HG03354 (cell line): Measurements from ENCODE around the gene KCNE1.
A peak's percentile ranks its signal among the peaks of the same experiment; 100 is the strongest.
"Not testable (repeated sequence)": the region's sequence is repeated elsewhere in the genome, so short reads cannot be mapped to it uniquely, and the experiment has no call there.

Experiments
- ATAC-seq: cut with Tn5 transposase; IDR thresholded peaks from one replicate; pipeline ENCODE4 v1.9.1; 2021; ENCODE audit warnings: mild to moderate bottlenecking; ENCODE audit not compliant: unreplicated experiment, poor library complexity, severe bottlenecking

Gene KCNE1

DNA sequence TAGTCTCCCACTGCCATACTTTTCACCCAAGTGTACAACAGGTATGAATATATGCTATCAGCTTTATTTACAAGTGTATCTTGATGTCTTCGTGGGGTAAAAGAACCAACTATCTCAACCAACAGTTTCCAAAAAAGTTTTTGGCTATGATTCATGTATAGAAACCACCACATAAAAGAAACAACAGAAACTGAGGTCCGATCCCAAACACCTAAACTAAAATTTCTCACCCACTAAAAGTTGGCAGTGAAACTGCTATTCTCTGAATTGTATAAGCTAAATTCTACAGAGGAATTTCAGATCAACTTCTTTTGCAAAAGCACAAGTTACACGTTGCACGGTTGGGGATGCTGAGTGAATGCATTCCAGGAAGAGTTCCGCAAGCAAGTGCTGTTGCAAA is 5.0 kb upstream of the KCNE1 start:
- ATAC-seq: no peak

DNA sequence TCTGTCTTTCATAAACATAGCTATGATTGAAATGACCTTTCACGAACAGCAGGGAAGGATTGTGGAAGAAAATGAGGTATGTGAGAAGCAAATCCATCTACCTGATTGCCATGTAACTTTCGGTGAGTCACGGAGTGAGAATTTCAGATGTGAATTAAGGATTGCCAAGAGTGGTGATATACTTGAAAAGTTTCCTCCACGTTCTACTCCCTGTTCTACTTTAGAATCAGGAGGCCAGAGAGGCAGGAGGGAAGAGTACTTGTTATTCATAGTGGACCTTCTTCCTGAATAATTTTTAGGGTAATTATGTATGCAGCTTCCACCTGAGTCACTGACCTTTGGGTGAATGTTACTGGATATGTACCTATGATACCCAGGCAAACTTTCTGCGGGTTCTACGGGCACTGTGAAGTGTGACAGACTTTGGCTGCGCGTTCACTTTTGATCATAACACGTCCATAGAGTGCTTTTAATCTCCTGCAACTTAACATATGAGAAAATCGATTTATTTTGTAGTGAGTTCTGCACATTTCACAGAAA is 2.6 kb upstream of the KCNE1 start:
- ATAC-seq: no peak

DNA sequence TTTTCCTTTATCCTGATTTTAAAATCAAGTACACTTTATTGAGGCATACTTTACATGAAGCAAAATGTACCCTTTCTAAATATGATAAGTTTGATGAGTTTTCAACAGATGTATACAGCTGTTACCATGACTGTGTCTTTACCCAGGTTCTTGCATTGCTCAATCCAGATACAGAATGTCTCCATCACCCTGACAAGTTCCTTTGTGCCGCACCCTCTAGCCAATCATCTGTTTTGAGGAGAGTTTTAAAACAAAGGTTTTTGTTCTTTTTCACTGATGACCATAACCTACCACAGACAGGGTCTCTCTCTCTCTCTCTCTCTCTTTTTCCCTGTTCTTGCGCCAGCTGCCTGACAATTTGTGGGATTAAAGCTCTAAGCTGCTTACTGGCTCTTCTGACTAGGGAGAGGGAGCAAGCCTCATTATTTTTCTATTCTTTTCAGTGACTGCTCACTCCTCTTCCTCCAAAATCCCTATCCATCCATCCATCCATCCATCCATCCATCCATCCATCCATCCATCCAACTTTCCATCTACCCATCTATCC is 1.2 kb upstream of the KCNE1 start:
- no peak for ATAC-seq

DNA sequence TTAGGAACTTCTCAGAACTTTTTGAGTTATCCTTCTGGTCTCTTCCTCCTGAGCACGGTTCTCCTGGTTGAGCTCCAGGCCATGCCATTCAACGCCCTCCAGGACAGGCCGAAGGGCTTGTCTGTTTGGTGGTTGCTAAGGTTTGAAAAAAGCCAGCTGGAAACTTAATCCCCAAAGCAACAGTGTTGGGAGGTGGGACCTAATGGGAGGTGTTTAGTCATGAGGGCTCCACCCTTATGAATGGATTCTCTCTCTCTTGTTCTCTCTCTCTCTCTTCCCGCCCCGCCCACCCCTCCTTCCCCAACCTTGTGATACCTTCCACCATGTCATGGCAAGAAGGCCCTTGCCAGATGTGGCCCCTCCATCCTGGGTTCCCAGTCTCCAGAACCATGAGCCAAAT is 829 bp downstream of the KCNE1 start:
- ATAC-seq: no peak

DNA sequence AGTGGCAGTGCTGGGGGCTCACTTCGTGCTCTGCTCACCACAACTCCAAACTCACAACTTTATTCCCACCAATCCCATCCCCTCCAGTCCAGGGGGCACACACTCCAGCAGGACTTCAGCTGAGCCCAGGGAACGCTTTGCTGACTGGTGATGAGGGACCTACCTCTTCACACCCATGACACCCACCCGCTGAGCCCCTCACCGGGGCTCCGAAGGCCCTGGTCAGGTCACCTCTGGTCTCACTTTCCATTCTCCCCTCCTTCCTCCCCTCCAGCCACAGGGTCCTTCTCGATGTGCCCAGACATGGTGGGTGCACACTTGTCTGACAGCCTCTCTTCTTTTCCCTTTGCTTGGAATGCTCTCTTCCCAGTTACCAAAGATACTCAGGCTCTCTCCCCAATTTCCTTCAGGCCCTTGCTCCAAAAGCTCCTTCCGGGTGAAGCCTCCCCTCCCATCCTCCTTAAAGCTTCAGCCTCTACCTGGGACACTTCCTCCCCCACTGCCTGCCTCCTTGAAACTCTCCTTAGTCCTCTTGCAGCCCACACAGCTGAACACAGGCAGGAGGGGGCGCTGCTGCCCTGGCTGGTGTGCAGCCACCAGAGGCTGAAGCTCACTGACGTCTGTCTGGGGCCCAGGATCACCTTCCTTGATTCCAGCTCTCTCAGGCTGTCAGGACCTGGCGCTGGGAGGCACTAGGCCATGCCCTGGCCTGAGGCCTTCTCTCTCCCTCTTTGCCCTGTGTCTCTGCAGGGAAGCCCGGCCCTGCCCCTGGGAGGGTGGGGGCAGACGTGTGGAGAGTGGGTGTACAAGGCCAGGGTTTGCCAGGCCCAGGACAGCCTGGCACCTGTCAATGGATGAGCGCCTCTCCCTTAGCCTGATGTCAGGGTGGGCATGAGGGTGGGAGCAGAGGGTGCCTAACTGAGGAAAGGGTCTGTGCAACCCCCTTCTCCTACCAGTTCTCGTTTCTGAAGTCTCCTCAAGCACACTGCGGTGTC is 1.6 kb downstream of the KCNE1 start:
- peak; percentile 47 for ATAC-seq

DNA sequence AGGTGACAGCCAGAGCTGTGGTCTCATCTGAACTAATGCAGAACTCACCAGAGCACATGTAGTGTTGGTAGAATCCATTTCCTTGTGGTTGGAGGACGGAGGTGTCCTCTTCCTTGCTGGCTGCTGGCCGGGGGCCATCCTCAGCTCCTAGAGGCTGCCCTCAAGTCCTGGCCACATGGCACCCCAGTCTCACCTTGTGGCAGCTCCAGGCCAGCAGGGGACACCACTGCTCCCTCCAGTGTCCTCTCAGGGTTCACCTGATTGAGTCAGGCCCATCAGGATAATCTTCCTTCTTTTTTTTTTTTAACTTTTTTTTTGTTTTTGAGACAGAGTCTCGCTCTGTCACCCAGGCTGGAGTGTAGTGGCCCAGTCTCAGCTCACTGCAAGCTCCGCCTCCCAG is 2.9 kb downstream of the KCNE1 start:
- ATAC-seq: no peak

DNA sequence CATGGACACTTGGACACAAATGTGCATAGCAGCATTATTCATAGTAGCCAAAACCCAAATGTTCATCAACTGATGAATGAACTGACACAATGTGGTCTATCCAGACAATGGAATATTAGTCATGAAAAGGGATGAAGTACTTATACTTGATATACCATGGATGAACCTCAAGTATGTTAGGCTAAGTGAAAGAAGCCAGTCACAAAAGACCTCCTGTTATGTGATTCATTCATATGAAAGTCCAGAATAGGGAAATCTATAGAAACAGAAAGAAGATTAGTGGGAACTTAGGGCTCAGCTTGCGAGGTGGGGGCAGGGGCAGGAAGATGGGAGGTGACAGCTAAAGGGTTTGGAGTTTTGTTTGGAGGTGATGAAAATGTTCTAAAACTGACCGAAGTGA is 7.4 kb downstream of the KCNE1 start:
- no peak for ATAC-seq

DNA sequence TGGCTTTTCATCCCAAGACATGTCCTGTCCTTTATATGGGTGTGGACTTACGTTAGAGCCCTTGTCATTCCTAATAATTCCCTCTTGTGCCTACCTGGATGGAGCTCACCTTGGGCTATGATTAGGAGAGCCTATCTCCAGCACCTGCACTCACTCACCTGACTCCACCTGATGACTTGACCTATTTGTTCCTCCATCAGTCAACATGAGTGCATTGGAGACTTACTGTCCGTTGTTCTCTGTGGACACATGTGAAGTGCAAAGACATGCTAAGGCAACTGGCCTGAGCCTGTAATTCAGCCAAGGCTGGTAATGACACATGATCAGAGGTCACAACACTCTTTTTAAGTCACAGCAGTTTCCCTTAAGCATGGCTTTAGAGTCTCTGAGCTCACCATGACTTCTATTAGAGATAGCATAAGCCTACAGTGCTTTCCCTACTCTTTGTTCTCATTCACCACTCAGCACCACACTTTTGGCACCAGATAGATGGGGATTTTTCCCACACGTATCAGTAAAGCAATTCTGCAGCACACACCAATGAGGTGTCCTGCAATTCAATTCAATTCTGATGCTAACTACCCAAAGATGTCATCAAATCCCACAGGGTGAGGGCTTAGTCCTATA is 9.4 kb downstream of the KCNE1 start:
- ATAC-seq: no peak

DNA sequence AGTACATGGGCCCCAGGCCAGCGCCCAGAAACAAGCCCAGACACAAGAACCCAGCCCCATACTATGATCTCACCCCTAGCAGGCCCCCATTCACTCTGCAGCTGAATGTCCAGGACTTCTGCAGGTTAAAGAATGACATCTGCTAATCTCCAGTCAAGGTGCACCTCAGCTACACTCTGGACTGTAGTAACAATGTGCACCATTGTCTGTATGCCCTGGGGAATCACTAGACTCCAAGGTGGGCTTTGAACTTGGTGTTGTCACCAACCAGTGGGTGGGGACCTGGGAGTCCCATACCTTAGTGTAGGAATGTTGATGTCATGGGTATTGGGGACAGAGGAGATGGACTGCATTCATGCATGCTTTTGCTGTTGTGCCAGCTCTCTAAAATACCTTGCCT is 10.3 kb downstream of the KCNE1 start:
- ATAC-seq: no peak

DNA sequence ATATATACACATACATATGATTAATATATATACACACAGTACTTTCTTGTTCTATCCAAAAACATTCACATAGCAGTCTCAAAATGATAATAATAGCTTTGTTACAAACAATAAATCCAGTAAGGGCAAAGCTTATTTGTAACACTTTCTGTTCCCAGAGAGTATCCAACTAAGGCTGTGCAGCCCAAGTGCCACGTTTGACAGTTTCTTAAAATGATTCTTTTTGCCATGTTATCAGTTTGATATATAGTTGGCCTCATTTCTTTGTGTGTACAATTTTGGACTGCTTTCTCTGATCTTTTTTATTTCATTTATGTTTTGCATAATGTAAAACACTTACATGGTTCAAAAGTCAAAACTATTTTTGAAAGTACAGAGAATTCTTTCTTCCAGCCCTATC is 11.8 kb downstream of the KCNE1 start:
- no peak for ATAC-seq

DNA sequence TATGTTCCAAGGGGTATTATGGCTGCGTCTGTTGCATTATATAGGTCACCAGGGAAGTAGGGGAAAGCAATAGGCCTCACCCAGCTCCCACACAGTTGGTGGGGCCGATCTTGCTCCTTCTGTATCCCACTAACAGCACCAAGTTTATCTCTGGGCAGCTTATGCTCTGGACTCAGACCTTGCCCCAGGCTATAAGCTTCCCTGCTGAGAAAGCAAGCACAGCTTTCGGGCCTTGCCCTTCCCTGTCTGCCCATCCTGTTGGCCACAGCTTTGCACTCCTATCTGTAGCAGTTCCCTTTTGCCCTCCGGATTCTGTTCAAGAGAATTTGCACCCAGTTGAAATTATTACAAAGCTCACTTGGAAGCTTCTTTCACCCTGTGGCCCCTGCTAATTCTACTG is 12.9 kb downstream of the KCNE1 start:
- no peak for ATAC-seq

DNA sequence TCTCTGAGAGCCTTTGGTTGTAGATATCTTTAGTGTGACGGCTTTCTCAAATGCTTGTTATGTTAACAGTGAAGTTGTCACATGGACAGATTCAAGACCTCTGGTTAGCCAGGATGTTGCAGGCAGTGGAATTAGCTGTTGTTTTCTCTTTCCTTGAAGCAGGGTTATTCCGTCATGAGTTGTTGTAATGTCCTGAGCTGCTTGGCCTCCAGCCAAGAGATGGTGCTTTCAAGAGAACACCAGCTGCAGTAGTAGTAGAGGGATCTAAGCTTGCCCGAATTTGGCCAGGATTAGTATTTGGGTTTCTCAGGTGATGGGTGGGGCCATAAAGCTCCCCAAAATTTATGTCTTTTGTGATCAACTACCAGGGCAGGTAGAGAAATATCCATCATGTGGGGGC is 13.4 kb downstream of the KCNE1 start:
- ATAC-seq: no peak

DNA sequence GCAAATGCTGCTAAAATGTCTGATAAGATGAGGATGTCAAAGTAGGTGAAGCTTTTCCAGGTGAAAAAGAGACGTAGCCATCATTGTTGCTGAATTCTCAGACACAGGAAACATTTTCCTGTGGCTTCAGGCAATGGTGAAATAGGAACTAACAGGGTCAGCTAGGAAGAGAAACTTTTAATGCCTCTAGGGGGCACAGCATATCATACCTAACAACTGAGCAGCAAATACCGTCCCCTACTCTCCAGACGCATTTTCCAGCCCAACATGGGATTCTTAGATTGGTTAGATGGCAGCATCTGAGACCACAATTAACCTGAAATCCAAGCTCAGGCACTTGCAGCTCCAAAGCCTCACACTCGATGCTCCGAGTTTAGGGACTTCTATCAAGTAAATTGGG is 28.2 kb downstream of the KCNE1 start:
- ATAC-seq: not testable (repeated sequence)

DNA sequence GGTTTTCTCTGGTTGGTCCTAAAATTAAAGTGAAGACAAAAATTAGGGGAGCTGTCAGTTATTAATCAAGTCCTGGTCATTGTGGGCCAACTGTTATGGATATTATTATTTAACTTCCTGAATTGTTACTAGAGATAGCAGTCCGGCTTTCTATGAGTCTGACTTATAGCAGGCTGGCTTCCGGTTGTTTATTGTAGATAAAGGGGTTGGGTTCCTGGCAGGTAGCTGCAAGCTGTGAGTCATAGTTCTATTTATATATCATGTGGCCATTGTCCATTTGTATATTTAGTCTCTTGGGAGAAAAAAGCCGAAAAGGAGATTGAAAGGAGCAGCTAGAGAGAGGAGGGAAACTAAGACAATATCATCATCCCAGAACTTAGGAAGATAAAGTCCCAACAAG is 28.6 kb downstream of the KCNE1 start:
- ATAC-seq: not testable (repeated sequence)

DNA sequence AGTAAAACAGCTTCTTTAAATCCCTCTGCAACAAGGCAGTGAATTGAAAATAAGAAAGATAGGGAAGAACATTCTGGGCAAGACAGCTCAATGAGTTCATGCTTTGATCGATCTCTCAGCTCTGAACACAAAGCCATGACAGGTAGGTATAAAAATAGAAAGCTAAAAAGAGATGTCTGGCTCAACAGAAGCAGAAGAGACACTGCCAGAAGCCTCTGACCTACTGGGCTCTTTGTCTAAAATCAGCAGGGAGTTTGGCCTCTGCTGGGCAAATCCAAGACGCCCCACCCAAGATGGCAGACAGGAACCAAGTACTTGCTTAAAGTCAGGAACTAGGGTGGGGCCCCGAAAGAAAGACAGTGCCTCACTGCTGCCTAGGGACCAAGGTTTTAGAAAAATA is 44.7 kb downstream of the KCNE1 start:
- not testable (repeated sequence) for ATAC-seq

DNA sequence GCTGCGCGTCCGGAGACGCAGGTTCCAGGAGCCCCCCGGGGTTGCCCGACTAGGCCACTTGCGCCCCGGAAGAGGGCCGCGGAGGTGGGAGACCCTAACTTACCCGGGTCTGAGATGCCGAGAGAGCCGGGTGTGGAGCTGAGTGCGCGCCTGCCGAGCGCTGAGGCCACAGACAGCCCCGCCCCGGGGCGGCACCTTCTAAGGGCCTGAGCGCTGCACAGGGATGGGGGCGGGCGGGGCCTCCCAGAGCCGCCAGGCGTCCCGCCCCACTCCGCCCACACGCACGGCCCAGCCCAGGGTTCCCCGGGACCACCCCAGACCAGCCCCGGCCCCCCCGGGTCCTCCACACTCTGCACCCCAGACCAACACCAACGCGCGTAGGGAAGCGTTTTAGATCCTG is 52.6 kb downstream of the KCNE1 start:
- not testable (repeated sequence) for ATAC-seq

DNA sequence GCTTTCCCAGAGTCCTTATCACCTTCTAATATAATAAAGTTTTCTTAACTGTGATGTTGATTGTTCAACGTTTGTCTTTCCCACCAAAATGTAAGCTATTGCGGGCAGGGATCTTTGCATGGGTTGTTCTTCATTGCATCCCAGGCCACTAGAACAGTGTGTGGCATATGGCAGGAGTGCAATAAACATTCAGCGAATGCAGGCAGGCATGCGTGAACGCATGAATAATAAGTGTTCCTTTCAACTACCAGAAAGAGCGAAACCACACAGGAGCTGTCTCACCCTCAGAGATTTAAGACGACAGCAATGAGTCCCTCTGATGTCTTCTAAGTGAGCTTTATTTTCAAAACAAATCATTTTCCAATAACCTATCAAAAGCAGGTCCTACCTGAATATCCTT is 53.7 kb downstream of the KCNE1 start:
- ATAC-seq: not testable (repeated sequence)

DNA sequence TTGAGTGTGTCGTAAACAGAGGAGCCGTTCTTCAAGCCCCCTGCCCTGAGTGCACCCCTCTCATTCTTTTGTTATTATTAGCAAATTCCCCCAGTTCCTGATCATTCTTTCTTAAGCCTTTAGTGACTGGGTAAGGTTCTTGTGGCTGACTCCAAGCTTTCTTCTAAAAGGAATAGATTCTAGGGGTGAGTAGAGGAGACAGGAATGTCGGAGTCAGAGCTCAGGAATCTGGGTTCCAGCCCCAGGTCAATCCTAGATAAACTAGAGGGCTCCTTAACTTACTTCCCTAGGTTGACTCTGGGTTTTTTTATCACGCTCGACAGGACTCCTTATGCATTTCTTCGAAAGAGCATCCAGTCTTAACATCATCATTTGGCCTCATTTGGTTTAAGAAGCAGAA is 55.8 kb downstream of the KCNE1 start:
- not testable (repeated sequence) for ATAC-seq

DNA sequence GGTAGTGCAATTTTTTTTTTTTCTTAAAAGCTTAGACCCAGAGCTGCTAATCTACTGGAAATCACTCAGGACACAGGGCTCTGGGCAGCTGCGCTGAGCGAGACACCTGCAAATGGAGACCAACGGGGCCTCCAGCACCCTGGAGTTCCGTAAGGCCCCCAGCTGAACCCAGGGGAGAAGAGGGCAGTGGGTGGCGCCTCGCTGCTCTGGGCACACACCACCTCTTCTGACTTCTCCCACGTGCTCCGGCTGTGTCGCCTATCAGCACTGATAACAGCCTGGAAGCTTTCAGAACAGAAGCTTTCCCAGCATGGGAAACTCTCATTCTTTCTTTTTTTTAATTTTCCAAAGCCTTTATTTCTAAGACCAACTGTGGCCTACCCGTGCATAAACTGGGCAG is 56.4 kb downstream of the KCNE1 start:
- ATAC-seq: not testable (repeated sequence)

DNA sequence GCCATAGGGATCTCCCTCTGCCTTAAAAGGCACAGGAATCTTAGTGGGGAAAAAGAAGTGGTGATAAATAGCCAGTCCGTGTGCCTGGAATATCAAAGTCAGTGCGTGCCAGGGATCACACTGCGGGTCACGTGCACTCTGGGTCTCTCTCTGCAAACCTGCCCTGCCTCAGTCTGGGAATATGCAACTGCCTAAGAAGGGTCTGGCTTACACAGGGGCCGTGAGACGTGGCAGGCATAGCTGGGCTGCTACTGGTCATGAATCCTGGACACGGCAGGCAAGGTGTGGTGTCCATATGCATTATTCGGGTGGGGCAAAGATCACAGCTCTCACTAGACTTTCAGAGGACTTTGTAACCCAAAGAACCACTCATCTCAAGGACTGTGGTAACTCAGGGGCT is 65.0 kb downstream of the KCNE1 start:
- ATAC-seq: not testable (repeated sequence)

DNA sequence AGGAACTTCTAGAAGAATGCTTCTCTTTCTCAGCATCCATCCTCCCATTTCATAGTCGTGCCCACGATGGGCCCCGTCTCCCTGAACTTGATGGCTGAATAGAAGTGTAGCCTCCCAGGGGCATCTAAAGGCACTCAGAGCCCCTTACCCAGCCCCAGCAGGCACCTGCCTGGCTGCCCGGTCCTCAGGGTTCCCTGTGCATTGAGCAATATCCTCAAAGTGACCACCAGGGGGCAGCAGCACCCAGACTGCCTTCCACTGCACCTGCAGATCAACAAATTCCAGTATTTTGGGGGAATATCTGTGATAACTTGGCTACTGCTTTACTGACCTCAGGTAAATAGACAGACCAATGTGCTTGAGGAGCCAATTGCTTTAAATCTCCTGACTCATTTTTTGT is 68.5 kb downstream of the KCNE1 start:
- not testable (repeated sequence) for ATAC-seq
